ENCODE measurements around the gene KLHL34.

GRCh38 chrX:21623778-21624501 is 34.2 kb downstream of the KLHL34 start:
- TF ChIP-seq POLR2AphosphoS5 (IDR thresholded peaks at IDR 0.05; ENCODE audit: low read depth, low read length) (no peak), REST (IDR thresholded peaks at IDR 0.05; ENCODE audit: insufficient read depth in 1 of 2, low read depth in 2 of 2, low read length in 2 of 2) (no peak), TAF1 (IDR thresholded peaks at IDR 0.05; ENCODE audit: borderline replicate concordance, insufficient read depth, low read length) (no peak), SIN3A (IDR thresholded peaks at IDR 0.05; ENCODE audit: borderline replicate concordance, insufficient read depth, low read length) (no peak), FOXP2 (optimal IDR thresholded peaks at IDR 0.05; ENCODE audit: borderline replicate concordance, extremely low read depth, extremely low read length, insufficient read depth) (no peak)
